HG03280 (cell line): ENCODE data around the gene GALNT12.

Experiments used
- ATAC-seq: cut with Tn5 transposase; IDR thresholded peaks from one replicate; pipeline ENCODE4 v1.9.1; 2021; ENCODE audit warnings: mild to moderate bottlenecking, moderate library complexity; ENCODE audit not compliant: unreplicated experiment

GALNT12 gene

GRCh38 chr9:98877311-98877710 lies 69.8 kb downstream of the GALNT12 start:
- no peak for ATAC-seq

- no peak for ATAC-seq
These were observed 71.9 kb downstream of the GALNT12 start for GRCh38 chr9:98879094-98879962.

- no peak for ATAC-seq
These were observed 72.5 kb downstream of the GALNT12 start for GRCh38 chr9:98879963-98880310.

- ATAC-seq, result no peak
These were observed 73.0 kb downstream of the GALNT12 start for GRCh38 chr9:98880311-98881015.

- ATAC-seq, result no peak
These were observed 73.9 kb downstream of the GALNT12 start for GRCh38 chr9:98881356-98881755.

- no peak for ATAC-seq
These were observed 74.5 kb downstream of the GALNT12 start for GRCh38 chr9:98881836-98882568.

GRCh38 chr9:98882569-98882923 lies 75.1 kb downstream of the GALNT12 start:
- ATAC-seq, result no peak

- ATAC-seq, result no peak
These were observed 75.8 kb downstream of the GALNT12 start for GRCh38 chr9:98883276-98883675.

- no peak for ATAC-seq
These were observed 77.4 kb downstream of the GALNT12 start for GRCh38 chr9:98884849-98885248.

- no peak for ATAC-seq
These were observed 78.3 kb downstream of the GALNT12 start for GRCh38 chr9:98885575-98886295.

- no peak for ATAC-seq
These were observed 79.3 kb downstream of the GALNT12 start for GRCh38 chr9:98886691-98887229.

GRCh38 chr9:98887918-98888510 lies 80.5 kb downstream of the GALNT12 start:
- no peak for ATAC-seq

GRCh38 chr9:98888801-98889421 lies 81.4 kb downstream of the GALNT12 start:
- ATAC-seq, result no peak

GRCh38 chr9:98890256-98890655 lies 82.8 kb downstream of the GALNT12 start:
- ATAC-seq, result no peak

- ATAC-seq, result no peak
These were observed 84.8 kb downstream of the GALNT12 start for GRCh38 chr9:98892288-98892687.

GRCh38 chr9:98892690-98893089 lies 85.2 kb downstream of the GALNT12 start:
- ATAC-seq, result no peak

GRCh38 chr9:98894171-98894570 lies 86.7 kb downstream of the GALNT12 start:
- ATAC-seq, result no peak

- no peak for ATAC-seq
These were observed 87.3 kb downstream of the GALNT12 start for GRCh38 chr9:98894761-98895160.

GRCh38 chr9:98896632-98897031 lies 89.2 kb downstream of the GALNT12 start:
- ATAC-seq, result no peak

- ATAC-seq, result no peak
These were observed 90.3 kb downstream of the GALNT12 start for GRCh38 chr9:98897745-98898144.
